ENCODE results near the gene RPGRIP1L. TPM values are rescaled to one million over a fixed set of nuclear protein-coding genes. Genes with fewer than 3 reads are reported as not detected.
A peak's percentile ranks its signal among the peaks of the same experiment; 100 is the strongest.

RPGRIP1L gene
- total RNA-seq, 1 experiment from 2014 or later, result 16.1 TPM

DNA sequence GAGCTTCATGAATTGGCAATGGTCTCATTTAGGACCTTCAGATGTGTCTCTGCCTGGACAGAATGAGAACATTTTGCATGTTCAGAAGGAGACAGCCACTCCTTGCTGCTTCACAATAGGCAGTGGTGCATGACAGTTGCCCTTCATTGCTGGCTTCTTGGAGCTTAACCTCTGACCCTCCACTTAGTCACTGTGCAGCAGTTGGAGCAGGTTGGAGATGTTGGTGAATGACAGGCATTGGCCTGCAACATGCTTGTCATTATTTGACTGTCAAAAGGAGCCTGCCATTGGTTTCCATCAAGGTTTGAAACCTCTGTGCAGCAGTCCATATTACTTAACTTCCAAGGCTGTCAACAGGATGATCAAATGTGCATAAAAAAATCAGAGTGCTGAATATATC lies 23.0 kb upstream of the RPGRIP1L start:
- POLR2A ChIA-PET, result interaction anchor here (1.1 kb wide), 1 partner anchor 23 kb away, joined by 5 read pairs; the partner anchor contains the start of genes FTO and RPGRIP1L
- CTCF ChIA-PET, result interaction anchor here (0.5 to 0.6 kb wide), 3 partner anchors 18 to 686 kb away, joined by 3 to 5 read pairs (median 4); no protein-coding TSS in a partner anchor
- no peaks in the 10 kb centered on the region for H3K9me3 Mint-ChIP-seq (ENCODE audit: unreplicated experiment)

GRCh38 chr16:53721017-53721416 lies 17.4 kb upstream of the RPGRIP1L start:
- intact Hi-C loops (cut with micrococcal nuclease; ENCODE audit: unreplicated experiment), result no loop called here
- H3K4me3 Mint-ChIP-seq (ENCODE audit: unreplicated experiment), result no peak overlapping the region
- H3K4me1 ChIP-seq, result peaks cover 11% of the 10 kb centered on the region
- H3K36me3 ChIP-seq (ENCODE audit: control insufficient read depth, insufficient read depth, low read length), result no peaks in the 10 kb centered on the region
- peaks cover 25% of the 10 kb centered on the region for H3K4me1 Mint-ChIP-seq (ENCODE audit: low read depth, unreplicated experiment)
- ChIA-PET CTCF (no interaction called here), POLR2A (no interaction called here)
- H3K36me3 Mint-ChIP-seq (ENCODE audit: insufficient read depth, unreplicated experiment), result no peaks in the 10 kb centered on the region
- TF ChIP-seq, protein P1, sequence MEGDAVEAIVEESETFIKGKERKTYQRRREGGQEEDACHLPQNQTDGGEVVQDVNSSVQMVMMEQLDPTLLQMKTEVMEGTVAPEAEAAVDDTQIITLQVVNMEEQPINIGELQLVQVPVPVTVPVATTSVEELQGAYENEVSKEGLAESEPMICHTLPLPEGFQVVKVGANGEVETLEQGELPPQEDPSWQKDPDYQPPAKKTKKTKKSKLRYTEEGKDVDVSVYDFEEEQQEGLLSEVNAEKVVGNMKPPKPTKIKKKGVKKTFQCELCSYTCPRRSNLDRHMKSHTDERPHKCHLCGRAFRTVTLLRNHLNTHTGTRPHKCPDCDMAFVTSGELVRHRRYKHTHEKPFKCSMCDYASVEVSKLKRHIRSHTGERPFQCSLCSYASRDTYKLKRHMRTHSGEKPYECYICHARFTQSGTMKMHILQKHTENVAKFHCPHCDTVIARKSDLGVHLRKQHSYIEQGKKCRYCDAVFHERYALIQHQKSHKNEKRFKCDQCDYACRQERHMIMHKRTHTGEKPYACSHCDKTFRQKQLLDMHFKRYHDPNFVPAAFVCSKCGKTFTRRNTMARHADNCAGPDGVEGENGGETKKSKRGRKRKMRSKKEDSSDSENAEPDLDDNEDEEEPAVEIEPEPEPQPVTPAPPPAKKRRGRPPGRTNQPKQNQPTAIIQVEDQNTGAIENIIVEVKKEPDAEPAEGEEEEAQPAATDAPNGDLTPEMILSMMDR (IDR thresholded peaks at IDR 0.05; ENCODE audit: insufficient read depth in 1 of 2, low read depth in 1 of 2, low read length in 1 of 2, severe bottlenecking in 1 of 2, unreplicated experiment in 1 of 2), result no peak
- H3K9me3 ChIP-seq, result no peaks in the 10 kb centered on the region
- no TSS peak for BruUV-seq (replicated peaks)
- H3K9me3 Mint-ChIP-seq (ENCODE audit: unreplicated experiment), result no peaks in the 10 kb centered on the region
- H3K27ac Mint-ChIP-seq (ENCODE audit: unreplicated experiment), result no peak overlapping the region
- H3K4me3 ChIP-seq (ENCODE audit: low read depth, low read length), result no peak overlapping the region
- DNase-seq, result no peak
- no peaks in the 10 kb centered on the region for H3K27me3 ChIP-seq (replicated peaks; ENCODE audit: control insufficient read depth, insufficient read depth, low read length)
- H3K27me3 Mint-ChIP-seq (ENCODE audit: insufficient read depth, unreplicated experiment), result no peaks in the 10 kb centered on the region

More for the DNA sequence above, 23.0 kb upstream of the RPGRIP1L start:
- BruUV-seq (replicated peaks), result no TSS peak
- TF ChIP-seq, protein P1 (IDR thresholded peaks at IDR 0.05; ENCODE audit: insufficient read depth in 1 of 2, low read depth in 1 of 2, low read length in 1 of 2, severe bottlenecking in 1 of 2, unreplicated experiment in 1 of 2), result no peak
- H3K36me3 ChIP-seq (ENCODE audit: control insufficient read depth, insufficient read depth, low read length), result no peaks in the 10 kb centered on the region
- no peaks in the 10 kb centered on the region for H3K27me3 Mint-ChIP-seq (ENCODE audit: insufficient read depth, unreplicated experiment)
- no peaks in the 10 kb centered on the region for H3K27me3 ChIP-seq (replicated peaks; ENCODE audit: control insufficient read depth, insufficient read depth, low read length)
- peak; percentile 56 to 66 for DNase-seq
- H3K4me3 ChIP-seq (ENCODE audit: low read depth, low read length), result no peak overlapping the region
- H3K4me1 ChIP-seq, result peaks cover 29% of the 10 kb centered on the region
- H3K4me3 Mint-ChIP-seq (ENCODE audit: unreplicated experiment), result no peak overlapping the region
- H3K4me1 Mint-ChIP-seq (ENCODE audit: low read depth, unreplicated experiment), result peaks cover 49% of the 10 kb centered on the region
- peak overlapping the region; percentile 56 for H3K27ac Mint-ChIP-seq (ENCODE audit: unreplicated experiment)
- no peaks in the 10 kb centered on the region for H3K9me3 ChIP-seq
- intact Hi-C loops (cut with micrococcal nuclease; ENCODE audit: unreplicated experiment), result no loop called here
- H3K36me3 Mint-ChIP-seq (ENCODE audit: insufficient read depth, unreplicated experiment), result peaks cover 6% of the 10 kb centered on the region

GRCh38 chr16:53717577-53717976 lies 13.9 kb upstream of the RPGRIP1L start:
- TF ChIP-seq, protein P1 (IDR thresholded peaks at IDR 0.05; ENCODE audit: insufficient read depth in 1 of 2, low read depth in 1 of 2, low read length in 1 of 2, severe bottlenecking in 1 of 2, unreplicated experiment in 1 of 2), result no peak
- Histone ChIP-seq H3K4me3 (ENCODE audit: low read depth, low read length) (no peak overlapping the region), H3K27me3 (replicated peaks; ENCODE audit: control insufficient read depth, insufficient read depth, low read length) (no peaks in the 10 kb centered on the region), H3K36me3 (ENCODE audit: control insufficient read depth, insufficient read depth, low read length) (no peaks in the 10 kb centered on the region), H3K9me3 (no peaks in the 10 kb centered on the region), H3K4me1 (0 out of 2 replicates have a peak, but pooled peaks cover 4% of the 10 kb centered on the region)
- intact Hi-C loops (cut with micrococcal nuclease; ENCODE audit: unreplicated experiment), result no loop called here
- ChIA-PET CTCF (no interaction called here), POLR2A (no interaction called here)
- no peaks in the 10 kb centered on the region for H3K27me3 Mint-ChIP-seq (ENCODE audit: insufficient read depth, unreplicated experiment)
- peaks cover 6% of the 10 kb centered on the region for H3K4me1 Mint-ChIP-seq (ENCODE audit: low read depth, unreplicated experiment)
- H3K36me3 Mint-ChIP-seq (ENCODE audit: insufficient read depth, unreplicated experiment), result no peaks in the 10 kb centered on the region
- no peak overlapping the region for H3K4me3 Mint-ChIP-seq (ENCODE audit: unreplicated experiment)
- no peaks in the 10 kb centered on the region for H3K9me3 Mint-ChIP-seq (ENCODE audit: unreplicated experiment)
- H3K27ac Mint-ChIP-seq (ENCODE audit: unreplicated experiment), result no peak overlapping the region
- no TSS peak for BruUV-seq (replicated peaks)
- no peak for DNase-seq
